Measurements from ENCODE around the gene DCTPP1.

GRCh38 chr16:30476991-30477390 lies 47.2 kb upstream of the DCTPP1 start:
- TF ChIP-seq EZH2 (IDR thresholded peaks at IDR 0.05; ENCODE audit: low read length, unreplicated experiment) = no peak
- TF ChIP-seq, protein P1, sequence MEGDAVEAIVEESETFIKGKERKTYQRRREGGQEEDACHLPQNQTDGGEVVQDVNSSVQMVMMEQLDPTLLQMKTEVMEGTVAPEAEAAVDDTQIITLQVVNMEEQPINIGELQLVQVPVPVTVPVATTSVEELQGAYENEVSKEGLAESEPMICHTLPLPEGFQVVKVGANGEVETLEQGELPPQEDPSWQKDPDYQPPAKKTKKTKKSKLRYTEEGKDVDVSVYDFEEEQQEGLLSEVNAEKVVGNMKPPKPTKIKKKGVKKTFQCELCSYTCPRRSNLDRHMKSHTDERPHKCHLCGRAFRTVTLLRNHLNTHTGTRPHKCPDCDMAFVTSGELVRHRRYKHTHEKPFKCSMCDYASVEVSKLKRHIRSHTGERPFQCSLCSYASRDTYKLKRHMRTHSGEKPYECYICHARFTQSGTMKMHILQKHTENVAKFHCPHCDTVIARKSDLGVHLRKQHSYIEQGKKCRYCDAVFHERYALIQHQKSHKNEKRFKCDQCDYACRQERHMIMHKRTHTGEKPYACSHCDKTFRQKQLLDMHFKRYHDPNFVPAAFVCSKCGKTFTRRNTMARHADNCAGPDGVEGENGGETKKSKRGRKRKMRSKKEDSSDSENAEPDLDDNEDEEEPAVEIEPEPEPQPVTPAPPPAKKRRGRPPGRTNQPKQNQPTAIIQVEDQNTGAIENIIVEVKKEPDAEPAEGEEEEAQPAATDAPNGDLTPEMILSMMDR (conservative IDR thresholded peaks at IDR 0.05; ENCODE audit: low read depth, low read length) = no peak
